Measurements from ENCODE around the gene EHD3. TPM values are rescaled to one million over a fixed set of nuclear protein-coding genes. Genes with fewer than 3 reads are reported as not detected.

EHD3 gene
- total and polyA plus RNA-seq, 10 donors, result 4.6 to 27.2 (median 14.2) TPM

- TF ChIP-seq, protein P1, sequence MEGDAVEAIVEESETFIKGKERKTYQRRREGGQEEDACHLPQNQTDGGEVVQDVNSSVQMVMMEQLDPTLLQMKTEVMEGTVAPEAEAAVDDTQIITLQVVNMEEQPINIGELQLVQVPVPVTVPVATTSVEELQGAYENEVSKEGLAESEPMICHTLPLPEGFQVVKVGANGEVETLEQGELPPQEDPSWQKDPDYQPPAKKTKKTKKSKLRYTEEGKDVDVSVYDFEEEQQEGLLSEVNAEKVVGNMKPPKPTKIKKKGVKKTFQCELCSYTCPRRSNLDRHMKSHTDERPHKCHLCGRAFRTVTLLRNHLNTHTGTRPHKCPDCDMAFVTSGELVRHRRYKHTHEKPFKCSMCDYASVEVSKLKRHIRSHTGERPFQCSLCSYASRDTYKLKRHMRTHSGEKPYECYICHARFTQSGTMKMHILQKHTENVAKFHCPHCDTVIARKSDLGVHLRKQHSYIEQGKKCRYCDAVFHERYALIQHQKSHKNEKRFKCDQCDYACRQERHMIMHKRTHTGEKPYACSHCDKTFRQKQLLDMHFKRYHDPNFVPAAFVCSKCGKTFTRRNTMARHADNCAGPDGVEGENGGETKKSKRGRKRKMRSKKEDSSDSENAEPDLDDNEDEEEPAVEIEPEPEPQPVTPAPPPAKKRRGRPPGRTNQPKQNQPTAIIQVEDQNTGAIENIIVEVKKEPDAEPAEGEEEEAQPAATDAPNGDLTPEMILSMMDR (IDR thresholded peaks at IDR 0.05 in 8 of 11, conservative IDR thresholded peaks at IDR 0.05 in 3 of 11), result no peak
- DNase-seq, result no peak
- H3K9me3 ChIP-seq, result no peaks in the 10 kb centered on the region
- H3K27ac ChIP-seq, result no peak overlapping the region
- intact Hi-C loops (cut with DNase I; ENCODE audit: low total_unique reads), result no loop called here
- H3K36me3 ChIP-seq, result no peaks in the 10 kb centered on the region
- WGBS, 5 donors, result 75 to 89% (median 85%) methylated on average over 3 of the region's 3 CpGs
- no peaks in the 10 kb centered on the region for H3K27me3 ChIP-seq (replicated peaks in 1 of 7)
- H3K4me3 ChIP-seq, result no peak overlapping the region
- peaks cover 0 to 7% (median 0%) of the 10 kb centered on the region in 6 donors for H3K4me1 ChIP-seq
Measured at GRCh38 chr2:31205613-31206012, 28.3 kb upstream of the EHD3 start.

DNA sequence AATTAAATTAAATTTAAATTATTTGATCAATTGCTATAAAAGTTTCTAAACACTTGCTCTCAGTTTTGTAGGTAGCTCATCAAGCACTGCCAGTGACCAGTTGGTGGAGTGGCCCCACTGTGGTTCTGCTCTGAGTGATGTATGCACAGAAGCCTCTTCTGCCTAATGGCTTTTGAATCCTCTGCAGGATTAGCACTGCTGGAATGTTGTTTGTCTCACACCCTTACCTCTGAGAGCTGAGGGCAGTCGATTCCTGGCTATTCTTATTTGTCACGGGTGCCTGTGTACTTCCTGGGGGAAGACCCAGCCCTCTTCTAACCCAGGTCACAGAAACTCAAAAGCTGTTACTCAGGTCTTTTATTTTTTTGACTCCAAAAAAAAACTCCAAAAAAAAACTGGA is 26.2 kb upstream of the EHD3 start:
- no peak overlapping the region for H3K4me3 ChIP-seq
- intact Hi-C loops (cut with DNase I; ENCODE audit: low total_unique reads), result no loop called here
- peaks cover 0 to 7% (median 0%) of the 10 kb centered on the region in 6 donors for H3K4me1 ChIP-seq
- H3K36me3 ChIP-seq, result no peaks in the 10 kb centered on the region
- H3K9me3 ChIP-seq, result no peaks in the 10 kb centered on the region
- WGBS, 5 donors, result 33 to 57% (median 49%) methylated on average over 2 of the region's 2 CpGs
- TF ChIP-seq POLR2A (IDR thresholded peaks at IDR 0.05) (no peak), POLR2AphosphoS5 (IDR thresholded peaks at IDR 0.05) (no peak)
- TF ChIP-seq, protein P1 (IDR thresholded peaks at IDR 0.05 in 8 of 11, conservative IDR thresholded peaks at IDR 0.05 in 3 of 11), result no peak
- H3K27ac ChIP-seq, result no peak overlapping the region
- DNase-seq, result no peak
- H3K27me3 ChIP-seq (replicated peaks in 1 of 7), result no peaks in the 10 kb centered on the region

DNA sequence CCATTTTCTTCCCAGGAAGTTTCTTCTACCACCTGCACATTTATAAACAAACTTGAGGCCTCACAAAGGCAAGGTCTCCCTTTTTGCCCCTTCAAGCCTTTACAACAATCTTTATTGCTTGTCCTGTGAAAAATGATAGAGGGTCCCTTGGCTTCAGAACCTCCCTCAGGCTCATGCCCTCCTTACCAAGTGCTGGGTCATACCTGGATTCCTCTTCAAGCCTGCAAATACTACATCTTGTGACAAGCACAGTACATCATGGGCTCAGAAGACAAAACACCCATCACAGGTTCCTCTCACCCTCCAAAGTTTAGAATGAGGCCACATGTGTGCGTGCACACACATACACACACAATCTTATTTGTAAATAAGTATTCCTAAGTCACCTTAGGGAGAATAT is 25.7 kb upstream of the EHD3 start:
- intact Hi-C loops (cut with DNase I; ENCODE audit: low total_unique reads), result no loop called here
- H3K4me1 ChIP-seq, result peaks cover 0 to 7% (median 0%) of the 10 kb centered on the region in 6 donors
- no peak for TF ChIP-seq POLR2AphosphoS5 (IDR thresholded peaks at IDR 0.05)
- TF ChIP-seq POLR2A (IDR thresholded peaks at IDR 0.05), result no peak
- TF ChIP-seq, protein P1 (IDR thresholded peaks at IDR 0.05 in 8 of 11, conservative IDR thresholded peaks at IDR 0.05 in 3 of 11), result no peak
- no peaks in the 10 kb centered on the region for H3K9me3 ChIP-seq
- H3K27me3 ChIP-seq (replicated peaks in 1 of 7), result no peaks in the 10 kb centered on the region
- 89 to 97% (median 93%) methylated on average over 1 of the region's 1 CpG for WGBS, 5 donors
- H3K36me3 ChIP-seq, result no peaks in the 10 kb centered on the region
- H3K27ac ChIP-seq, result no peak overlapping the region
- DNase-seq, result no peak
- no peak overlapping the region for H3K4me3 ChIP-seq

DNA sequence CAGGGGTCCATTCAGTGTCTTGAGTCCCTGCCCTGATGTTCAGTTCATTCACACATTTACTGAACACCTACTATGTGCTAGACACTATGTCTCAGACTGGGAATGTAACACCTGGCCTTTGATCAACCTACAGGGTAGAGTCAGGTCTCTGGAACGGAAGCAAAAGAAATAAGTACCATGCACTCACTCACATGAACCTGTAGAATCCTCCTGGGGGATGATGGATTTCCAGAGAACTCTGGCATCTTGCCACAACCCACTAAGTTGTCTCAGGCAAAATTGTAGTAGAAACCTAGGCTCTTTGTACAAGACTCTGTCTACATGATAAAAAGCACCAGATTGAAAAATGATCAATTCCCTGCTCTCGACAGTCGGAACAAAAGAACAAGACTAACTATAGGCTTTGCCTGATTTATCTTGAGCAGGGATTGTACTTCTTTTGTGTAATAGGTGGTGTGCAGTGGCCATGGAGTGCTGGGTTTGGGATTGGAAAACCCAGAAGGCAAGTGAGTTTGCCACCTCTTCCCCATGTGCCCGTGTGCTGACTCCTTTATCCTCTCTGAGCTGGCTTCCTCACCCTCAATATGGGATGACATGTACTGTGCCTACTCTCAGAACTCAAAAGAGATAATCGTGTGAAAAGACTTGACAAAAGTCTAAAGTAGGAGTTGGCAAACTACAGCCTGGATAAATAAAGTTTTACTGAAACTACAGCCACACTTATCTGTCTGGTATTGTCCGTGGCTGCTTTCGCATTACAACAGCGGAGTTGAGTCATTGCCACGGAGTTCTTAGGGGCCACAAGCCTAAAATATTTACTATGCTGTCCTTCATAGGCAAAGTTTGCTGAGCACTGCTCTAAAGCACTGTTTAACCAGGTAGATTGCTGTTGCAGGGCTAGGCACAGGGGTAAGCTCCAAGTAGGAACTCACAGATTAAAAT is 21.0 kb upstream of the EHD3 start:
- no peak overlapping the region for H3K4me3 ChIP-seq
- no peak overlapping the region for H3K27ac ChIP-seq
- peaks cover 0 to 42% (median 19%) of the 10 kb centered on the region in 6 donors for H3K4me1 ChIP-seq
- TF ChIP-seq POLR2AphosphoS5 (IDR thresholded peaks at IDR 0.05) (no peak), POLR2A (IDR thresholded peaks at IDR 0.05) (no peak)
- TF ChIP-seq, protein P1 (IDR thresholded peaks at IDR 0.05 in 8 of 11, conservative IDR thresholded peaks at IDR 0.05 in 3 of 11), result no peak
- 79 to 92% (median 82%) methylated on average over 9 of the region's 9 CpGs for WGBS, 5 donors
- intact Hi-C loops (cut with DNase I; ENCODE audit: low total_unique reads), result no loop called here
- no peaks in the 10 kb centered on the region for H3K9me3 ChIP-seq
- no peak for DNase-seq
- no peaks in the 10 kb centered on the region for H3K36me3 ChIP-seq
- H3K27me3 ChIP-seq (replicated peaks in 1 of 7), result no peaks in the 10 kb centered on the region

Data from spleen (tissue), 11 donors.